CD4-positive, alpha-beta memory T cell (primary cell): ENCODE data around the gene MTA3. TPM values are rescaled to one million over a fixed set of nuclear protein-coding genes. Genes with fewer than 3 reads are reported as not detected.
A peak's percentile ranks its signal among the peaks of the same experiment; 100 is the strongest.
"Not testable (repeated sequence)": the region's sequence is repeated elsewhere in the genome, so short reads cannot be mapped to it uniquely, and the experiment has no call there.

Experiments
- CTCF ChIA-PET: fragments of 350-600 bp; sonication (Branson Sonifier 250); formaldehyde crosslinking; loops from one replicate; lab custom pipeline; 2021; ENCODE audit warnings: inconsistent platforms; ENCODE audit not compliant: partially characterized antibody; lab: Charles Lee
- POLR2A ChIA-PET: fragments of 350-600 bp; sonication (Branson Sonifier 250); formaldehyde crosslinking; loops from one replicate; lab custom pipeline; 2021; ENCODE audit not compliant: partially characterized antibody; lab: Charles Lee
- DNase-seq, 5 donors: peaks; one replicate each; pipeline versions ENCODE4 v3.0.0 to v3.0.0-alpha.2; 2020 to 2022; ENCODE audit warnings: mixed read lengths in 1 of 5
- H3K27ac ChIP-seq: one replicate; pipeline ENCODE4 v1.7.0; 2013; ENCODE audit warnings: low read depth, low read length
- H3K27me3 ChIP-seq: 2 replicates; pipeline ENCODE4 v1.7.0; 2013; ENCODE audit warnings: mild to moderate bottlenecking, low read length, moderate library complexity; ENCODE audit not compliant: insufficient read depth
- H3K36me3 ChIP-seq: 2 replicates; pipeline ENCODE4 v1.7.0; 2013; ENCODE audit warnings: mild to moderate bottlenecking, low read length, moderate library complexity; ENCODE audit not compliant: insufficient read depth
- H3K4me1 ChIP-seq: 2 replicates; pipeline ENCODE4 v1.7.0; 2013; ENCODE audit warnings: mild to moderate bottlenecking, low read length, moderate library complexity; ENCODE audit not compliant: insufficient read depth
- H3K4me3 ChIP-seq, 2 donors: one replicate each; pipeline ENCODE4 v1.7.0; 2013; ENCODE audit warnings: low read length in 2 of 2, mild to moderate bottlenecking in 1 of 2
- H3K9me3 ChIP-seq, 2 donors: one replicate each; pipeline ENCODE4 v1.7.0; 2013; ENCODE audit warnings: low read length in 2 of 2, control low read depth in 1 of 2; ENCODE audit not compliant: control insufficient read depth in 1 of 2
- H3K27ac Mint-ChIP-seq, 7 donors: one replicate each; pipeline ENCODE4 v1.8.0; 2020 to 2021; ENCODE audit warnings: mixed read lengths in 7 of 7, mild to moderate bottlenecking in 6 of 7, inconsistent platforms in 3 of 7, moderate library complexity in 3 of 7
- H3K27me3 Mint-ChIP-seq, 2 donors: one replicate each; pipeline ENCODE4 v1.8.0; 2020 to 2021; ENCODE audit warnings: mixed read lengths in 2 of 2
- H3K36me3 Mint-ChIP-seq, 2 donors: one replicate each; pipeline ENCODE4 v1.8.0; 2020 to 2021; ENCODE audit warnings: mixed read lengths in 2 of 2, inconsistent platforms in 1 of 2, mild to moderate bottlenecking in 1 of 2
- H3K4me1 Mint-ChIP-seq, 4 donors: one replicate each; pipeline ENCODE4 v1.8.0; 2020 to 2021; ENCODE audit warnings: mixed read lengths in 4 of 4, mild to moderate bottlenecking in 1 of 4
- H3K4me3 Mint-ChIP-seq, 8 donors: one replicate each; pipeline ENCODE4 v1.8.0; 2020 to 2021; ENCODE audit warnings: mixed read lengths in 8 of 8, mild to moderate bottlenecking in 7 of 8, moderate library complexity in 6 of 8, inconsistent platforms in 3 of 8
- H3K9me3 Mint-ChIP-seq, 8 donors: one replicate each; pipeline ENCODE4 v1.8.0; 2020 to 2021; ENCODE audit warnings: mixed read lengths in 8 of 8, mild to moderate bottlenecking in 5 of 8, inconsistent platforms in 3 of 8, moderate library complexity in 1 of 8
- intact Hi-C: fragments of 100-400 bp; cut with micrococcal nuclease; formaldehyde crosslinking; loops from one replicate; pipeline ENCODE4 v1.15.1; 2023
- polyA plus RNA-seq, 2 donors: library from polyadenylated mRNA; unstranded; fragments of 300-500 nt; fragmentation: Illumina TruSeq; gene quantifications; one replicate each; pipeline ENCODE4 v1.2.3, GENCODE V29; 2021
- total RNA-seq, 2 experiments: library from RNA; stranded (reverse); gene quantifications; one replicate each; pipeline ENCODE4 v1.2.3, GENCODE V29; 2021

MTA3 gene
- total and polyA plus RNA-seq, 4 experiments from 2014 or later: 7.7 to 21.3 (median 13.3) TPM

DNA sequence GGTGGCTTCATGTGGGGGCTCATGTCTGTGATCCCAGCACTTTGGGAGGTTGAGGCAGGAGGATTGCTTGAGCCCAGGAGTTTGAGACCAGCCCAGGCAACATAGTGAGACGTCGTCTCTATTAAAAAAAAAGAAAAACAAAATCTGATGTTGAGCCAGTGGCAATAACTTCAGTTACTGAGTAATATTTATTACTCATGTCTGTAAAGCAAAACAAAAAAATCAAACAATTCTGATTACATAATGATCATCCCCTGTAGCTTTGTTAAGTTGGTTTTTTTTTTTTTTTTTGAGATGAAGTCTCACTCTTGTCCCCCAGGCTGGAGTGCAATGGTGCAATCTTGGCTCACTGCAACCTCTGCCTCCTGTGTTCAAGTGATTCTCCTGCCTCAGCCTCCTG, 73.9 kb downstream of the MTA3 start:
- H3K36me3 ChIP-seq, H3K4me3 Mint-ChIP-seq, DNase-seq, H3K27me3 ChIP-seq, H3K4me1 ChIP-seq, H3K27ac ChIP-seq, H3K27ac Mint-ChIP-seq, POLR2A ChIA-PET, H3K4me1 Mint-ChIP-seq, H3K27me3 Mint-ChIP-seq, H3K9me3 Mint-ChIP-seq, CTCF ChIA-PET, H3K9me3 ChIP-seq, H3K4me3 ChIP-seq, intact Hi-C loops: not testable (repeated sequence)
- peaks cover 21 to 36% of the 10 kb centered on the region in 2 donors for H3K36me3 Mint-ChIP-seq

DNA sequence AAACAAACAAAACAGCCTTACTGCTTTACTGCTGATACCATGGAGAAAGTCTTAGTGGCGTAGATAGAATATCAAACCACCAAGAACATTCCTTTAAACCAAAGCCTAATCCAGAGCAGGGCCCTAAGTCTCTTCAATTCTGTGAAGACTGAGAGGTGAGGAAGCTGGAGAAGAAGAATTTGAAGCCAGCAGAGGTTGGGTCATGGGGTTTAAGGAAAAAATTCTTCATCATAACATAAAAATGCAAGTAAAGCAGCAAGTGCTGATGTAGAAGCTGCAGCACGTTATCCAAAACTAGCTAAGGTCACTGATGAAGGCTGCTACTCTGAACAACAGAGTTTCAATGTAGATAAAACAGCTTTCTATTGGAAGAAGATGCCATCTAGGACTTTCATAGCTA, 77.1 kb downstream of the MTA3 start:
- Mint-ChIP-seq H3K4me1 (peaks cover 4 to 17% (median 7%) of the 10 kb centered on the region in 4 donors), H3K9me3 (no peaks in the 10 kb centered on the region), H3K27ac (no peak overlapping the region), H3K4me3 (no peak overlapping the region), H3K27me3 (no peaks in the 10 kb centered on the region), H3K36me3 (peaks cover 21 to 47% of the 10 kb centered on the region in 2 donors)
- Histone ChIP-seq H3K4me1 (no peaks in the 10 kb centered on the region), H3K27me3 (no peaks in the 10 kb centered on the region), H3K9me3 (no peaks in the 10 kb centered on the region), H3K36me3 (peaks cover 3% of the 10 kb centered on the region), H3K27ac (no peak overlapping the region), H3K4me3 (no peak overlapping the region)
- intact Hi-C loops: no loop called here
- DNase-seq: no peak
- ChIA-PET CTCF (interaction anchor here (1.1 to 1.4 kb wide), 3 partner anchors 9 to 19 kb away, joined by 3 to 4 read pairs (median 4); no protein-coding TSS in a partner anchor), POLR2A (no interaction called here)

DNA sequence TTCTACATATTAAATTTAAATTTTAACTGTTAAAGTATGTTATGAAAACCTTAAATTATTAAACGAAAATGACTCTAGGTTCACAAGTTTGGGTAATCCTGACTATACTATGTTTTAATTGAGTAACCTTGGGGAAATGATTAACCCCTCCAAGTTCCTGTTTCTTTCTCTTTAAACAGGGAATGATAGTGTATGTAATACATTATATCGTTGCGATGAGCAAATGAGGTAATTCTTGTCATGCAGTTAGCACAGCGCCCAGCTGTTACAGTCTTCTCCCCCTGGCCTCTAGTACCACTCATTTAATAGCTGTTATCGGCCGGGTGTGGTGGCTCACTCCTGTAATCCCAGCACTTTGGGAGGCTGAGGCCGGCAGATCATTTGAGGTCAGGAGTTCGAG, 80.4 kb downstream of the MTA3 start:
- Histone ChIP-seq H3K4me3 (no peak overlapping the region), H3K27me3 (no peaks in the 10 kb centered on the region), H3K9me3 (no peaks in the 10 kb centered on the region), H3K36me3 (peaks cover 3% of the 10 kb centered on the region), H3K4me1 (peaks cover 18% of the 10 kb centered on the region), H3K27ac (no peak overlapping the region)
- peaks cover 18 to 37% of the 10 kb centered on the region in 2 donors for H3K36me3 Mint-ChIP-seq
- CTCF ChIA-PET: interaction anchor here (3.9 kb wide), 1 partner anchor 12 kb away, joined by 10 read pairs; no protein-coding TSS in a partner anchor
- no peaks in the 10 kb centered on the region for H3K9me3 Mint-ChIP-seq
- no peaks in the 10 kb centered on the region for H3K27me3 Mint-ChIP-seq
- H3K4me3 Mint-ChIP-seq: no peak overlapping the region
- H3K27ac Mint-ChIP-seq: peak overlapping the region in 1 of 7 donors; percentile 41
- no peak for DNase-seq
- POLR2A ChIA-PET: no interaction called here
- intact Hi-C loops: no loop called here
- H3K4me1 Mint-ChIP-seq: peaks cover 10 to 33% (median 16%) of the 10 kb centered on the region in 4 donors

GRCh38 chr2:42651057-42651456, 82.6 kb downstream of the MTA3 start:
- peaks cover 6 to 17% of the 10 kb centered on the region in 2 donors for H3K36me3 Mint-ChIP-seq

DNA sequence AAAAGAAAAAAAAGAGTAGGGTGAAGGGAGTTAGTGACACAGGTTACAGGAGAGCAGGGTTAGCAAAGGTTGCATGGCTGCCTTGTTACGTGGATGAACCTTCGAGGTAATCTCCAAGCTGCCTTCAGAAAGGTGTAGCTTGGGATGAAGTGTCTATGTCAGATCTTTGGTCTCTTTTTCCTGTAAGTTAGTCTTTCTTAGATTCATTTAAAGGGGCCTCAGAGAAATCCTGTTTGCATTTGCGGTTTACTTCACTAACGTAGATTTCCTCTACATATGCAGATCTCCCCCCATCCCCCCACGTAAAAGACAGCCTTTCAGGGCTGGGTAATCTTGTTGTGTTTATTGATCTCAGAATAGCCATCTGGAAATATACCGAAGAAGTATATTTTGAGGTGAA, 83.7 kb downstream of the MTA3 start:
- H3K4me1 Mint-ChIP-seq: peaks cover 20 to 43% (median 25%) of the 10 kb centered on the region in 4 donors
- H3K36me3 ChIP-seq: no peaks in the 10 kb centered on the region
- peak in 4 of 5 donors; percentile 21 to 43 (median 30) for DNase-seq
- H3K27ac ChIP-seq: no peak overlapping the region
- no peak overlapping the region for H3K4me3 ChIP-seq
- peaks cover 18% of the 10 kb centered on the region for H3K4me1 ChIP-seq
- H3K36me3 Mint-ChIP-seq: peaks cover 1 to 10% of the 10 kb centered on the region in 2 donors
- no peaks in the 10 kb centered on the region for H3K9me3 ChIP-seq
- H3K4me3 Mint-ChIP-seq: peak overlapping the region; percentile 13 to 74 (median 55)
- ChIA-PET POLR2A (no interaction called here), CTCF (interaction anchor here (3.9 kb wide), 1 partner anchor 8 kb away, joined by 10 read pairs; no protein-coding TSS in a partner anchor)
- H3K27ac Mint-ChIP-seq: peak overlapping the region; percentile 15 to 90 (median 79)
- H3K27me3 Mint-ChIP-seq: no peaks in the 10 kb centered on the region
- H3K9me3 Mint-ChIP-seq: no peaks in the 10 kb centered on the region
- H3K27me3 ChIP-seq: no peaks in the 10 kb centered on the region
- intact Hi-C loops: no loop called here

More at GRCh38 chr2:42651057-42651456, 82.6 kb downstream of the MTA3 start:
- Histone ChIP-seq H3K9me3 (no peaks in the 10 kb centered on the region), H3K27ac (no peak overlapping the region), H3K4me1 (peaks cover 18% of the 10 kb centered on the region), H3K4me3 (no peak overlapping the region), H3K27me3 (no peaks in the 10 kb centered on the region), H3K36me3 (no peaks in the 10 kb centered on the region)
- ChIA-PET CTCF (interaction anchor here (3.9 kb wide), 1 partner anchor 9 kb away, joined by 10 read pairs; no protein-coding TSS in a partner anchor), POLR2A (no interaction called here)
- Mint-ChIP-seq H3K9me3 (no peaks in the 10 kb centered on the region), H3K27ac (peak overlapping the region in 1 of 7 donors; percentile 70), H3K27me3 (no peaks in the 10 kb centered on the region), H3K4me3 (no peak overlapping the region), H3K4me1 (peaks cover 21 to 47% (median 25%) of the 10 kb centered on the region in 4 donors)
- intact Hi-C loops: no loop called here
- DNase-seq: no peak

DNA sequence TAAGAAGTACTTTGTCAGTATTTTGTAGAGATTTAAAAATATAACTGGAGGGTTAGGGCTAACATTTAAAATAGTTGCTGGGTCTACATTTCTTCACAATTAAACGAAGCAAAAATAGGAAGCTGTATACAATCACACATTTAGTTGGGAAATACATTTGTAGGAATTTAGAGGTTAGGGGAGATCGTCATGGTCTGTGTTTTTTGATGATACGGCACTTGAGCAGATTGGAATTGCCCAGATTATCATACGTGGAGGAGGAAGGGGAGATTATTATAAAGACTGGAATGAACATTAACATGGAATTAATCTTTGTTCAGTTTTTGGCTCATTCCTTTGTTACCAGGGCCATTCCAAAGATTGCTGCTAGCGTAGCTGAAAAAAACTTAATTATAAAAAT, 84.6 kb downstream of the MTA3 start:
- Histone ChIP-seq H3K4me1 (peaks cover 18% of the 10 kb centered on the region), H3K36me3 (no peaks in the 10 kb centered on the region), H3K27me3 (no peaks in the 10 kb centered on the region), H3K9me3 (no peaks in the 10 kb centered on the region), H3K4me3 (no peak overlapping the region), H3K27ac (no peak overlapping the region)
- H3K27me3 Mint-ChIP-seq: no peaks in the 10 kb centered on the region
- CTCF ChIA-PET: interaction anchor here (2.9 kb wide), 1 partner anchor 11 kb away, joined by 22 read pairs; no protein-coding TSS in a partner anchor
- POLR2A ChIA-PET: no interaction called here
- peak overlapping the region in 2 of 7 donors; percentile 2 to 40 for H3K27ac Mint-ChIP-seq
- intact Hi-C loops: no loop called here
- peaks cover 2 to 8% of the 10 kb centered on the region in 2 donors for H3K36me3 Mint-ChIP-seq
- H3K4me1 Mint-ChIP-seq: peaks cover 20 to 43% (median 25%) of the 10 kb centered on the region in 4 donors
- H3K4me3 Mint-ChIP-seq: peak overlapping the region in 1 of 8 donors; percentile 1
- no peak for DNase-seq
- no peaks in the 10 kb centered on the region for H3K9me3 Mint-ChIP-seq

DNA sequence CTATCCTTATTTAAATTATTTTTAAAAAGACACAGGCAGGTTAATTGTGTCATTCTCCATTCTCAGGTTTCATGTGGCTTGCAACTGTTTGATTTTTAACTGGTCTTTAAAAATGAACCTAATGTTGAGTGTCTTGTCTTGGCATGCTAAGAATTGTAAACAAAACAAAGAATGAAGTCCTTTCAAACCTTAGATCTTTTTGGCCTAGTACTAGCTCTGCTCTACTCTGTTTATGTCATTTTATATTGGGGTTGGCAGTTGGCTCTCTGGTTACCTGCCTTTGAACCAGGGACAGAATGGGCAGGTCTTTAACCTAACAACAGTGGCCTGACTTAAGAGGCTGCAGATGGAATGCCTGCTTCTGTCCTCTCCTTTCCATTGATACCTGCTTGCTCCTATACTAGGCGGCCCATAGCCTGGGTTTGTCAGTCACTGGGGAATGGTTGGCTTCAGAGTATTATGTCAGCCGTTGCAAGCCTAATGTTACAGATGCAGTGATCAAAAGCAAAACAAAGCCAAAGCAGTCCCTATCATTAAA, 85.5 kb downstream of the MTA3 start:
- Histone ChIP-seq H3K4me3 (no peak overlapping the region), H3K36me3 (no peaks in the 10 kb centered on the region), H3K27ac (no peak overlapping the region), H3K9me3 (no peaks in the 10 kb centered on the region), H3K27me3 (no peaks in the 10 kb centered on the region), H3K4me1 (peaks cover 18% of the 10 kb centered on the region)
- Mint-ChIP-seq H3K27me3 (no peaks in the 10 kb centered on the region), H3K27ac (peak overlapping the region in 3 of 7 donors; percentile 25 to 65 (median 59)), H3K36me3 (peaks cover 2 to 7% of the 10 kb centered on the region in 2 donors), H3K9me3 (no peaks in the 10 kb centered on the region), H3K4me1 (peaks cover 21 to 42% (median 25%) of the 10 kb centered on the region in 4 donors), H3K4me3 (no peak overlapping the region)
- CTCF ChIA-PET: interaction anchor here (1.6 to 2.9 kb wide), 2 partner anchors 8 to 10 kb away, joined by 4 to 22 read pairs; no protein-coding TSS in a partner anchor
- DNase-seq: no peak
- intact Hi-C loops: no loop called here
- POLR2A ChIA-PET: no interaction called here
